Astrocyte of the cerebellum (primary cell): ENCODE measurements around the gene HMGCR.
"Not testable (repeated sequence)": the region's sequence is repeated elsewhere in the genome, so short reads cannot be mapped to it uniquely, and the experiment has no call there.

ENCODE experiments used
- DNase-seq: peaks from one replicate; pipeline ENCODE4 v3.0.0-alpha.2; 2011; ENCODE audit warnings: low read depth
- H3K4me3 ChIP-seq: 2 replicates; pipeline ENCODE4 v1.5.1; 2011; ENCODE audit warnings: mild to moderate bottlenecking, low read depth, low read length, moderate library complexity
- CTCF ChIP-seq: IDR thresholded peaks from 2 replicates; pipeline ENCODE4 v1.5.1; 2012; ENCODE audit warnings: low read length, low read depth, moderate library complexity, mild to moderate bottlenecking; ENCODE audit errors: missing control alignments
- in situ Hi-C: cut with HindIII; loops from 2 replicates; pipeline ENCODE4 v1.10.0; 2017; ENCODE audit warnings: low sequenced_read_pairs

Gene HMGCR

DNA sequence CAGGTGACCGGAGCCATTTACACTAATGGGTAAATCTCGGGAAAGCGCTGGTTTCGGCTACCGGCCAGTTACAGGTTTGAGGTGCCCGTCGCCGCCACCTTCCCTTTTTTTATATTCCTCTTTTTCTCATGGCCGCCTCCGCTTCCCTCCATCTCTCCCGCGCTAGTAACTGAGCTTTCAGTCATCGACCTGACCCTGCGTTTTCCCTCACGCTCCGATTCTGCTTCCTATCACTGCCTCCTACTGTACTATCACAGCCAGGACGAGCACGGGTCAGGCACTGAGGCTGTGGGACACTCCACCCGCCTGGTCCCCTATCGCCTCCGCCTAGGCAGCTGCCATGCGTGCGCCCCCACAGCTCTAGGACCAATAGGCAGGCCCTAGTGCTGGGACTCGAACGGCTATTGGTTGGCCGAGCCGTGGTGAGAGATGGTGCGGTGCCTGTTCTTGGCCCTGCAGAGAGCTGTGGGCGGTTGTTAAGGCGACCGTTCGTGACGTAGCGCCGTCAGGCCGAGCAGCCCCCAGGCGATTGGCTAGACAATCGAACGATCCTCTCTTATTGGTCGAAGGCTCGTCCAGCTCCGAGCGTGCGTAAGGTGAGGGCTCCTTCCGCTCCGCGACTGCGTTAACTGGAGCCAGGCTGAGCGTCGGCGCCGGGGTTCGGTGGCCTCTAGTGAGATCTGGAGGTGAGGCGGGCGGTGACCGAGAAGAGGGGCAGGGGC, at the start of gene HMGCR:
TSS of gene HMGCR (plus strand) at position 606 of the 722 bp plus-strand sequence. CDS start 5,386 bp downstream, outside the sequence.
- TF ChIP-seq CTCF, result no peak
- H3K4me3 ChIP-seq, result peak within 1 kb of the TSS; percentile 92
- DNase-seq, result peak; percentile 98
- in situ Hi-C loops, result no loop called here

DNA sequence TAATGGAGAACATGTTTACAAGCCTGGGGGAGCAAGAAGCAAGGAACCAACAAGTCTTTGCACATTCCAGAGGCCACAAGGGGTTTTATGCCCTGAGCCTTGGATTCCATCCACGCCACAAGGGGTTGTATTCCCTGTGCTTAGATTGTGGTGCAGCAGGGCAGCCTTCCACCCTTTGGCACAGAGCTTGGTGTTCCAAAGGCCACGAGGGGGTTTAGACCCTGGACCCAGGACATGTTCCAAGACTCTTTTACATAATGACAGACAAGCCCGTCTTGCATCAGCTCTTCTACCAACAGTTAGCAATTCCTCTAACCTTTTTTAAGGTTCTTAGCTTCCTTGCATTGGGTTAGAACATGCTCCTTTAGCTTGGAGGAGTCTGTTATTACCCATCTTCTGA, 45.2 kb upstream of the HMGCR start:
- in situ Hi-C loops, H3K4me3 ChIP-seq, DNase-seq: not testable (repeated sequence)

DNA sequence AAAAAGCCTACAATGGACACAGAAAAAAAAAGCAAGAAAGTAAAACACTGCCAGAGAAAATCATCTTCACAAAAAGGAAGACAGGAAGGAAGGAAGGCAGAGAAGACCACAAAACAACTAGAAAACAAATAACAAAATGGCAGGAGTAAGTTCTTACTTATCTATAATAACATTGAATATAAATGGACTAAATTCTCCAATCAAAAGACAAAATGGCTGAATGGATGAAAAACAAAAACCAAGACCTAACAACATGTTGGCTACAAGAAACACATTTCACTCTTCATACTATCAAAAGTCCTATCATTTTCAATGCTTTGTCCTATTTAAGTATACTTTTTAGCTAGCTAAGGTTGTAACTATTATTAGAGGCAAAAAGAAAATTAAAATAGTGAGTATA, 36.9 kb upstream of the HMGCR start:
- in situ Hi-C loops, result no loop called here
- TF ChIP-seq CTCF, result no peak
- no peak for DNase-seq
- H3K4me3 ChIP-seq, result no peak overlapping the region

DNA sequence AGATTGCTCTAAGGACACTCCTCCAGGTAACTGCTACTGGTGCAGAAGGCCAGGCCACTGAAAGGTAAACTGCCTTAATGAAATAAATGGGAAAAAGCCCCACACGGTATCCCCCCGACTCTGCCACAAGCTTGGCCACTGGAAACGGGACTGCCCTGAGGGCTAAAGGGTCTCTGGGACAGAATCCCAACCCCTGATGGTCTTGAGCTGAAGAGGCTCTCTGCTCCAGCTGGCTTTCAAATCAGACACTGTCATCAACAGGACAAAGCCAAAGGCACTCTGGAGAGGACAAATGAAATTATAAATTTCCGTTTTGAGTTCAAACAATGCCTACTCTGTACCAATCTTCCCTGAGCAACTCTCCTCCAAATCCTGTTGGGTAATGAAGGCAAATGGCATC, 33.6 kb upstream of the HMGCR start:
- no peak overlapping the region for H3K4me3 ChIP-seq
- DNase-seq, result no peak
- no peak for TF ChIP-seq CTCF
- in situ Hi-C loops, result no loop called here

- DNase-seq, H3K4me3 ChIP-seq, in situ Hi-C loops: not testable (repeated sequence)
Measured at GRCh38 chr5:75304486-75304885, 32.5 kb upstream of the HMGCR start.

DNA sequence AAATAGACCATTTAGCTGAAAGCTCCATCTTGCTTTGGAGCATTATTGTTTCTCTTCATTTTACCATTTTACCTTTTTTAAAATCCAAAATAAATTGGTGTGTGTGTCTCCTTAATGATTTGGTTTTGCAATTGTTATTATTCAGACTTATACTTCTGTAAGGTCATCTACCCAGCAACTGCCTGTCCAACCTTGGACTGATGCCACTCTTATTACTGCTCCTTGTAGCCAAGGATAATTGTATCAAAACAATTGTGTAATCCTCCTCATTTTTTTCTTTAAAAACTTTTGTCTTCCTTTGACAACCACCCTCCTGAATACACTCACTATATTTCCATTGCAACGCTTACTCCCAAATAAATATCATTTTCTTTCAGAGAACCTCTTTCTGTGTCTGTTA, 30.3 kb upstream of the HMGCR start:
- DNase-seq, result no peak
- no peak for TF ChIP-seq CTCF
- no peak overlapping the region for H3K4me3 ChIP-seq
- in situ Hi-C loops, result no loop called here

GRCh38 chr5:75310212-75310611, 26.8 kb upstream of the HMGCR start:
- no peak overlapping the region for H3K4me3 ChIP-seq
- no peak for DNase-seq
- in situ Hi-C loops, result no loop called here
- no peak for TF ChIP-seq CTCF

DNA sequence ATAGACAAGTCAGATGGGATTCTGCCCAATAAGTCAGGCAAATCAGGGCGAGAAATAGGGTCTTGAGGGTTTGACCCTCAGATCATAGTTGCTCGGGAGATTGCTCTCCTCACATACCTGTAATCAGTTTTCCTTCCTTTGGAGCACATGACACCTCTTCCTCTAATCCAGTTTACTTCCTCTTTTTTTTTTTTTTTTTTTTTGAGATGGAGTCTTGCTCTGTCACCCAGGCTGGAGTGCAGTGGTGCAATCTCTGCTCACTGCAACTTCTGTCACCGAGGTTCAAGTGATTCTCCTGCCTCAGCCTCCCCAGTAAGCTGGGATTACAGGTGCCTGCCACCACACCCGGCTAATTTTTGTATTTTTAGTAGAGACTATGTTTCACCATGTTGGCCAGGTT, 17.9 kb upstream of the HMGCR start:
- H3K4me3 ChIP-seq, in situ Hi-C loops, DNase-seq: not testable (repeated sequence)
